Chondrocyte (in vitro differentiated cells): Measurements from ENCODE around the gene CEP72. TPM values are rescaled to one million over a fixed set of nuclear protein-coding genes. Genes with fewer than 3 reads are reported as not detected.

Source experiments
- DNase-seq: peaks from one replicate; pipeline ENCODE4 v3.0.0; 2021; ENCODE audit warnings: mixed read lengths, low spot score
- H3K27ac Mint-ChIP-seq: one replicate; pipeline ENCODE4 v1.8.0; 2021; ENCODE audit warnings: mild to moderate bottlenecking, moderate library complexity, mixed read lengths; ENCODE audit not compliant: unreplicated experiment
- H3K27me3 Mint-ChIP-seq: 2 replicates; pipeline ENCODE4 v1.8.0; 2021; ENCODE audit warnings: low read depth, mixed read lengths
- H3K36me3 Mint-ChIP-seq: 2 replicates; pipeline ENCODE4 v1.8.0; 2021; ENCODE audit warnings: low read depth, mixed read lengths
- H3K4me1 Mint-ChIP-seq: 2 replicates; pipeline ENCODE4 v1.8.0; 2021; ENCODE audit warnings: low read depth, mild to moderate bottlenecking, mixed read lengths
- H3K4me3 Mint-ChIP-seq: one replicate; pipeline ENCODE4 v1.8.0; 2021; ENCODE audit warnings: mild to moderate bottlenecking, moderate library complexity, mixed read lengths; ENCODE audit not compliant: unreplicated experiment
- H3K9me3 Mint-ChIP-seq: 2 replicates; pipeline ENCODE4 v1.8.0; 2021; ENCODE audit warnings: low read depth, mixed read lengths
- total RNA-seq: library from RNA; stranded (reverse); gene quantifications from 3 replicates; pipeline ENCODE4 v1.2.1, GENCODE V29; 2021
- TF ChIP-seq, protein P1 (sequence below): fragments of 200-600 bp; sonication (generic); IDR thresholded peaks from 2 replicates; pipeline ENCODE4 v1.5.0; 2021; ENCODE audit warnings: antibody characterized with exemption, mild to moderate bottlenecking, moderate library complexity

Gene CEP72
- total RNA-seq, 1 donor from 2014 or later = 3.3 TPM

DNA sequence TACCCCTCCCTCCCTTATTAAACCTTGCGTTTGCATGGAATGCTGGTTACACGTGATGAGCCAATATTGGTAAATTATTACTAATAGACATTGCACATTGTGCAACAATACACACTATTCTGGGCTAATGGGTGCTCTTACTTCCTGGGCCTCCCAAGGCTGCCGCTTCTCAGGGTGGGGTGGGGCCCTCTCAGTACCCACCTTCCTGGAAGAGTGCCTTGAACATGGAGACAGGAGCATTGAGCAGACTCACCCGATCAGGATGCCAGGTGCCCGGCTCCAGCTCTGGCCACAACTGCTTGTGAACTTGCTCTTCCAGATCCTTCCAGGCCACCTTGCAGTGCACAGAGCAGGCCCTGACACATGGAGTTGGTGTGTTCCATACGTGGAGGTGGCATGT is 24.7 kb upstream of the CEP72 start:
- Mint-ChIP-seq H3K27me3 (peaks cover 21% of the 10 kb centered on the region), H3K9me3 (peaks cover 12% of the 10 kb centered on the region), H3K4me3 (no peak overlapping the region), H3K36me3 (no peaks in the 10 kb centered on the region), H3K4me1 (peaks cover 23% of the 10 kb centered on the region), H3K27ac (no peak overlapping the region)
- TF ChIP-seq, protein P1, sequence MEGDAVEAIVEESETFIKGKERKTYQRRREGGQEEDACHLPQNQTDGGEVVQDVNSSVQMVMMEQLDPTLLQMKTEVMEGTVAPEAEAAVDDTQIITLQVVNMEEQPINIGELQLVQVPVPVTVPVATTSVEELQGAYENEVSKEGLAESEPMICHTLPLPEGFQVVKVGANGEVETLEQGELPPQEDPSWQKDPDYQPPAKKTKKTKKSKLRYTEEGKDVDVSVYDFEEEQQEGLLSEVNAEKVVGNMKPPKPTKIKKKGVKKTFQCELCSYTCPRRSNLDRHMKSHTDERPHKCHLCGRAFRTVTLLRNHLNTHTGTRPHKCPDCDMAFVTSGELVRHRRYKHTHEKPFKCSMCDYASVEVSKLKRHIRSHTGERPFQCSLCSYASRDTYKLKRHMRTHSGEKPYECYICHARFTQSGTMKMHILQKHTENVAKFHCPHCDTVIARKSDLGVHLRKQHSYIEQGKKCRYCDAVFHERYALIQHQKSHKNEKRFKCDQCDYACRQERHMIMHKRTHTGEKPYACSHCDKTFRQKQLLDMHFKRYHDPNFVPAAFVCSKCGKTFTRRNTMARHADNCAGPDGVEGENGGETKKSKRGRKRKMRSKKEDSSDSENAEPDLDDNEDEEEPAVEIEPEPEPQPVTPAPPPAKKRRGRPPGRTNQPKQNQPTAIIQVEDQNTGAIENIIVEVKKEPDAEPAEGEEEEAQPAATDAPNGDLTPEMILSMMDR = no peak
- DNase-seq = peak; percentile 53

DNA sequence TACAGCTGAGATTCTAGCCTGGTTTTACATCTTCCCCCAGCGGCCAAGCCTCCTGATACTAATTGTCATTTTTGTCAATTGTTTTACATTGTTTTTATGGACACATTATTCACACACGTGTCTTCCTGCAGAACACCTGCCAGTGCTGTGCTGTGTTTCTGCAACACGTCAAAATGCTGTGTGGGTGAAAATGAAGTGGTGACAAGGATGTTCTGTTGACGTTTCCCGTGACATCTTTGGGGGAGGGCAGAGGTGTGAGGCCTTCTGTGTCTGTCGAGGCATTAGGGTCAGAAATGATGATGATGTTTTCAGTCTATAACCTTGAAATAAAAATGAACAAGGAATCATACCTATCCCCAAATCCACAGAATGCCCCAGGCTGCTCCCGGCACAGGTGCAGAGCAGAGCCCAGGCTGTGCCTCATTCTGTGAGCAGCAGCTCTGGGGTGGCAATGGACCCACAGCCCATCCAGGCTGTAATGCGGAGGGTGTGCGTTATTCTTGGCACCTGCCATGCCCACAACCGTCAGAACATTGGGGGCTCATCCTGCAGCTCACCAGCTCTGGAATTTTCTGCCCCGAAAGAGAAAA is 23.6 kb upstream of the CEP72 start:
- Mint-ChIP-seq H3K27me3 (peaks cover 16% of the 10 kb centered on the region), H3K4me3 (no peak overlapping the region), H3K36me3 (no peaks in the 10 kb centered on the region), H3K4me1 (peaks cover 23% of the 10 kb centered on the region), H3K9me3 (peaks cover 12% of the 10 kb centered on the region), H3K27ac (no peak overlapping the region)
- TF ChIP-seq, protein P1 = no peak
- peak; percentile 72 for DNase-seq

DNA sequence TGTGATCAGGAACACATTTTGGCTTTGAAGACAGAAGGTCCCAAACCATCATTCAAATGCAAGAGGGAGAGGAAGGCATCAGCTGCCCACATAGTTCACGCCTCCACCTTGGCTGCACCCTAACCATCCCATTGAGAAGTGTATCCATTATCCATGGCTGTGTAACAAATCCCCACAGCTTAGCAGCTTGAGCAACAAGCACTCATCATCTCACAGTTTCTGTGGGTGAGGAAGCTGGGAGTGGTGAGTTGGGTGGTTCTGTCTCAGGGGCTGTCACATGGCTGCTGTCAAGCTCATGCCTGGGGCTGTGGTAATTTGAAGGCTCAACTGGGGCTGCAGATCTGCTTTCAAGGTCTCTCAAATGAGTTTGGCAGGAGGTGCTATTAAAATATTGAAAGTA is 23.0 kb upstream of the CEP72 start:
- H3K4me3 Mint-ChIP-seq = no peak overlapping the region
- no peak overlapping the region for H3K27ac Mint-ChIP-seq
- H3K36me3 Mint-ChIP-seq = no peaks in the 10 kb centered on the region
- peaks cover 23% of the 10 kb centered on the region for H3K4me1 Mint-ChIP-seq
- DNase-seq = no peak
- TF ChIP-seq, protein P1 = no peak
- H3K27me3 Mint-ChIP-seq = peaks cover 17% of the 10 kb centered on the region
- H3K9me3 Mint-ChIP-seq = peaks cover 12% of the 10 kb centered on the region

DNA sequence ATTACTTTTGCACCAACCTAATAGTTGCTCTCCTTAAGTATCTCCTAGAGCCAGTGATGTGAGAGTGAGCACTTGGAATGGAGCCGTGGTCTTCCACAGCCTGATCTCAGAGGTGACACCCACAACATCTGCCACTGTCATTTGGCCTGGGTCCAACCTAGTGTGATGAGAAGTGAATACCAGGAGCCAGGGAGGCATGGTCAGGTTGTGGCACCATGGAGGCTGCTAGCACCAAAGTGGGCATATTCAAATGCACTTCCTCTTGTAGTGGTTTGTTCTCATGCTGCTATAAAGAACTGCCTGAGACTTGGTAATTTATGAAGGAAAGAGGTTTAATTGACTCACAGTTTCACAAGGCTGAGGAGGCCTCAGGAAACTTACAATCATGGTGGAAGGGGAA is 22.6 kb upstream of the CEP72 start:
- no peak overlapping the region for H3K27ac Mint-ChIP-seq
- peaks cover 12% of the 10 kb centered on the region for H3K9me3 Mint-ChIP-seq
- peaks cover 20% of the 10 kb centered on the region for H3K27me3 Mint-ChIP-seq
- no peaks in the 10 kb centered on the region for H3K36me3 Mint-ChIP-seq
- DNase-seq = no peak
- TF ChIP-seq, protein P1 = no peak
- peaks cover 23% of the 10 kb centered on the region for H3K4me1 Mint-ChIP-seq
- H3K4me3 Mint-ChIP-seq = no peak overlapping the region

DNA sequence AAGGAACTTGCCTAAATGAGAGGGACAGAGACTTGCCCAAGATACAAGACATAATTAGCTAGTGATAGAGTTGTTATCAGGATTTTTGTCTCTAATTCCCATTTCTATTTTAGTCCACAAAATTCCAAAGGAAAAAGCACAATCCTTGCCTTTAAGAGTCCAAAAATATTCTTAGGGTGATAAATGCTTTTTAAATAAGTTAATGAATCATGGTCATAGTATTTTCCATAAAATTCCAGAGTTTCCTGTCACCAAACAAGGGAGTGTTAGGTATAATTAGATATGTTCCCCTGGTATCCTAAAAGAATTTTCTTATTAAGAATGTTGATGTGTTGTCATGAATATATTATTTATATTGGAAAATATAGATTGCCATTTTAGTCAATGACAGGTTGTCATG is 21.8 kb upstream of the CEP72 start:
- no peaks in the 10 kb centered on the region for H3K36me3 Mint-ChIP-seq
- H3K9me3 Mint-ChIP-seq = peaks cover 12% of the 10 kb centered on the region
- no peak overlapping the region for H3K27ac Mint-ChIP-seq
- peaks cover 23% of the 10 kb centered on the region for H3K4me1 Mint-ChIP-seq
- TF ChIP-seq, protein P1 = no peak
- no peak for DNase-seq
- no peak overlapping the region for H3K4me3 Mint-ChIP-seq
- peaks cover 25% of the 10 kb centered on the region for H3K27me3 Mint-ChIP-seq
